Glutamatergic neuron (in vitro differentiated cells): ENCODE data around the gene PLBD2. TPM values are rescaled to one million over a fixed set of nuclear protein-coding genes. Genes with fewer than 3 reads are reported as not detected.

ENCODE experiments used
- DNase-seq: peaks from one replicate; pipeline ENCODE4 v3.0.0; 2022
- H3K27ac Mint-ChIP-seq: one replicate; pipeline ENCODE4 v1.8.0; 2020; ENCODE audit warnings: mild to moderate bottlenecking, mixed read lengths, inconsistent platforms; ENCODE audit not compliant: unreplicated experiment
- H3K27me3 Mint-ChIP-seq: one replicate; pipeline ENCODE4 v1.8.0; 2020; ENCODE audit warnings: mild to moderate bottlenecking, moderate library complexity, mixed read lengths, inconsistent platforms; ENCODE audit not compliant: unreplicated experiment
- H3K36me3 Mint-ChIP-seq: one replicate; pipeline ENCODE4 v1.8.0; 2020; ENCODE audit warnings: mild to moderate bottlenecking, mixed read lengths, inconsistent platforms; ENCODE audit not compliant: unreplicated experiment
- H3K4me1 Mint-ChIP-seq: one replicate; pipeline ENCODE4 v1.8.0; 2020; ENCODE audit warnings: mild to moderate bottlenecking, low read depth, mixed read lengths, inconsistent platforms; ENCODE audit not compliant: unreplicated experiment
- H3K4me3 Mint-ChIP-seq: one replicate; pipeline ENCODE4 v1.8.0; 2020; ENCODE audit warnings: mild to moderate bottlenecking, mixed read lengths, inconsistent platforms; ENCODE audit not compliant: unreplicated experiment
- H3K9me3 Mint-ChIP-seq: one replicate; pipeline ENCODE4 v1.8.0; 2020; ENCODE audit warnings: mild to moderate bottlenecking, moderate library complexity, mixed read lengths, inconsistent platforms; ENCODE audit not compliant: unreplicated experiment
- CTCF ChIP-seq: fragments of 200-600 bp; sonication (generic); IDR thresholded peaks from one replicate; pipeline ENCODE4 v1.5.0; 2021; ENCODE audit not compliant: partially characterized antibody, unreplicated experiment
- total RNA-seq: library from RNA; stranded (reverse); fragmentation: NEBNext Ultra II Directional; extraction: Animal tissue kit (Norgen Biotek cat#: 25700); gene quantifications from one replicate; pipeline ENCODE4 v1.2.1, GENCODE V29; 2021; ENCODE audit not compliant: unreplicated experiment

PLBD2 gene
- total RNA-seq, 1 donor from 2014 or later: 85.7 TPM

DNA sequence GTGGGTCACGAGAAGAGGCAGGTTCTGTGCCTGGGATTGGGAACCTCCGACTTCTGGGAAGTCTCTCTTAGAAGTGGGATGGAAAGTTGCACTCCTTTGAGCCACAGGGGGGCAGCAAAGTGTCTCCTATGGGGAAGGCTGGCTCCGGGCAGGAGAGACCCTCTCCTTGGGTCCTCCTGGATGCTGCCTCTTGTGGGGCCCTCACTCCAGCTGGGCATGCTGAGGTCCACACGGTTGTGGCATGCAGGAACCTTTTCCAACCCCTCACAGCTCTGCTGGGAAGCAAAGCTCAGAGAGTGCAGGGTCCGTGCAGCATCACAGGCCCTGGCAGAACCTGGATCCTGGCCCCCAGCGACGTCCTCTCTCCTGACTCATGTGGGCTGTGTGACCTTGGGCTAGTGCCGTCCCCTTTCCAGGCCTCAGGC is 81.2 kb downstream of the PLBD2 start:
- peak; percentile 86 for DNase-seq
- H3K27ac Mint-ChIP-seq: no peak overlapping the region
- H3K36me3 Mint-ChIP-seq: no peaks in the 10 kb centered on the region
- peak; percentile 78 for TF ChIP-seq CTCF
- no peak overlapping the region for H3K4me3 Mint-ChIP-seq
- no peaks in the 10 kb centered on the region for H3K9me3 Mint-ChIP-seq
- no peaks in the 10 kb centered on the region for H3K27me3 Mint-ChIP-seq
- no peaks in the 10 kb centered on the region for H3K4me1 Mint-ChIP-seq

DNA sequence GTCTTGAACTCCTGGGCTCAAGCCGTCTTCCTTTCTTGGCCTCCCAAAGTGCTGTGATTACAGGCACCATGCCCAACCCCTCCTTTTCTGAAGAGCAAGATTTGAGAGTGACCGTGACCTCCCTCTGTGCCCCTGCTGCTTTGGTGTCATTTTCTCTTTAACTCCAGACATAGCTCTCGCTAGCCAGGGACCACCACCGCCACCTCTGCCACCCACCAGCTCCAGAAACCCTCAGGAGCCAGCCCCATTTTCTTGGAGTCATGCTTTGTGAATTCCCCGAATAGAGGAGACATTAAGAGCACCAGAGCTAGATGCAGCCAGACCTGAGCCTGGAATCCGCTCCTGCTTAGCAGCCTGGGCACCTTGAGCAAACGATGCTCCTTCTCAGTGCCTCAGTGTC is 81.9 kb downstream of the PLBD2 start:
- H3K27me3 Mint-ChIP-seq: no peaks in the 10 kb centered on the region
- DNase-seq: no peak
- no peak for TF ChIP-seq CTCF
- H3K4me3 Mint-ChIP-seq: no peak overlapping the region
- H3K4me1 Mint-ChIP-seq: no peaks in the 10 kb centered on the region
- H3K9me3 Mint-ChIP-seq: no peaks in the 10 kb centered on the region
- no peaks in the 10 kb centered on the region for H3K36me3 Mint-ChIP-seq
- no peak overlapping the region for H3K27ac Mint-ChIP-seq

Other genes starting within 250 kb of the PLBD2 start
- not detected for gene RASAL1, start 222.8 kb upstream of the PLBD2 start, total RNA-seq
- not detected for gene CFAP73, start 208.9 kb upstream of the PLBD2 start, total RNA-seq
- gene DDX54, start 173.1 kb upstream of the PLBD2 start, total RNA-seq: 16.9 TPM
- 6.7 TPM for gene RITA1, start 172.9 kb upstream of the PLBD2 start, total RNA-seq
- 7.9 TPM for gene TPCN1, start 137.1 kb upstream of the PLBD2 start, total RNA-seq
- 27.9 TPM for gene SLC8B1, start 23.5 kb upstream of the PLBD2 start, total RNA-seq
- gene SDS, start 45.3 kb downstream of the PLBD2 start, total RNA-seq: not detected
- 0.74 TPM for gene SDSL, start 63.8 kb downstream of the PLBD2 start, total RNA-seq
- gene LHX5, start 113.3 kb downstream of the PLBD2 start, total RNA-seq: 3.1 TPM